ENCODE data around the gene SMKR1.

DNA sequence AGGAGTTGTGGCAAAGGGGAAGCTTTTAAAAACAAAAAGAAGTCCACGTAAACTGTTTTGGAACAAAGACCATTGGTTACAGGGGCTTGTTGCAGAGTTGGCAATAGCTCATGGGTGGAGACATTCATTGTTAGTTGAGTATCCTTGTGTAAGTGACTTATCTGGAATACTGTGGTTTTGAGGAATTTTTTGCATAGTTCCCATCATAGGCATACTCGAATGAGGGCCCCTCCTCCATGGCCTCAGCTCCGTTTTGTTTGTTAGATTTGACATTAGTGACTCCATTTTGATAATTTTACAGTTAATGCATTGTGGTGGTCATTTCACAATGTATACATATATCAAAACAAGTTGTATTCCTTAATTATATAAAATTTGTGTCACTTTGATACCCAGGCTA lies 12.8 kb upstream of the SMKR1 start:
- no peak for TF ChIP-seq CTCF (optimal IDR thresholded peaks at IDR 0.05 in 1 of 3, IDR thresholded peaks at IDR 0.05 in 1 of 3, conservative IDR thresholded peaks at IDR 0.05 in 1 of 3; ENCODE audit: extremely low read depth in 1 of 3, insufficient read depth in 2 of 3, low read length in 3 of 3)
- TF ChIP-seq EZH2 (IDR thresholded peaks at IDR 0.05; ENCODE audit: low read length): no peak

Data from keratinocyte (primary cell).